ENCODE measurements around the gene CAB39. TPM values are rescaled to one million over a fixed set of nuclear protein-coding genes. Genes with fewer than 3 reads are reported as not detected.

Gene CAB39
- polyA plus RNA-seq, 1 of the 3 experiments (the other 2 are of a cell fraction): 15.7 TPM

GRCh38 chr2:230731512-230731911 is 18.9 kb downstream of the CAB39 start (continued):
- no peak for TF ChIP-seq REST (IDR thresholded peaks at IDR 0.05; ENCODE audit: low read depth, low read length)
- no peak for TF ChIP-seq NFIC (IDR thresholded peaks at IDR 0.05; ENCODE audit: borderline replicate concordance)
- TF ChIP-seq TAF1 (IDR thresholded peaks at IDR 0.05; ENCODE audit: borderline replicate concordance, low read depth, low read length): no peak
- no peak for TF ChIP-seq FOXM1 (IDR thresholded peaks at IDR 0.05; ENCODE audit: low read depth)
- no peak for TF ChIP-seq TCF12 (IDR thresholded peaks at IDR 0.05)
- no peak for TF ChIP-seq NRF1 (IDR thresholded peaks at IDR 0.05; ENCODE audit: low read depth, low read length)
- TF ChIP-seq ELF1 (IDR thresholded peaks at IDR 0.05): no peak
- TF ChIP-seq SMC3 (IDR thresholded peaks at IDR 0.05; ENCODE audit: low read depth, low read length): no peak

GRCh38 chr2:230732914-230733401 is 20.3 kb downstream of the CAB39 start:
- 97% methylated on average over 4 of the region's 4 CpGs for whole genome bisulfite sequencing (ENCODE audit: low lambda C conversion rate)
- Histone ChIP-seq H3K27ac (ENCODE audit: low read depth in 2 of 2, low read length in 1 of 2) (no peak overlapping the region), H3K79me2 (ENCODE audit: insufficient read depth) (peaks cover 95% of the 10 kb centered on the region), H3K4me3 (ENCODE audit: low read depth in 2 of 2, low read length in 1 of 2) (no peak overlapping the region), H3K36me3 (replicated peaks in 1 of 2; ENCODE audit: control insufficient read depth in 1 of 2, insufficient read depth in 2 of 2, low read length in 1 of 2) (peaks cover 0 to 2% of the 10 kb centered on the region in 2 experiments), H4K20me1 (ENCODE audit: insufficient read depth) (peaks cover 28% of the 10 kb centered on the region), H3K4me2 (no peak overlapping the region), H3K9me2 (no peaks in the 10 kb centered on the region), H3K27me3 (ENCODE audit: insufficient read depth) (no peaks in the 10 kb centered on the region), H3K9ac (no peak overlapping the region), H3F3A (replicated peaks; ENCODE audit: insufficient read depth) (no peaks in the 10 kb centered on the region), H2AFZ (ENCODE audit: low read depth) (no peak overlapping the region), H3K4me1 (ENCODE audit: control insufficient read depth in 1 of 2, insufficient read depth in 2 of 2, low read depth in 1 of 2, low read length in 1 of 2) (peaks cover 0 to 2% of the 10 kb centered on the region in 2 experiments; a peak in 2 of 4 replicates), H3K9me3 (no peaks in the 10 kb centered on the region)
- POLR2A ChIA-PET: no interaction called here
- DNase-seq: no peak
- CTCF ChIA-PET: interaction anchor here (1.0 kb wide), 1 partner anchor 21 kb away, joined by 5 read pairs; the partner anchor contains the start of gene CAB39
- TF ChIP-seq GATA2 (CRISPR knock-in tag; IDR thresholded peaks at IDR 0.05) (no peak), RFX5 (IDR thresholded peaks at IDR 0.05; ENCODE audit: low read length) (no peak), RXRA (IDR thresholded peaks at IDR 0.05; ENCODE audit: borderline replicate concordance, low read depth) (no peak), TEAD4 (IDR thresholded peaks at IDR 0.05; ENCODE audit: borderline replicate concordance, insufficient read depth) (no peak), NRF1 (IDR thresholded peaks at IDR 0.05; ENCODE audit: low read depth, low read length) (no peak), RAD21 (IDR thresholded peaks at IDR 0.05; ENCODE audit: low read length) (no peak)
- TF ChIP-seq, protein P1, sequence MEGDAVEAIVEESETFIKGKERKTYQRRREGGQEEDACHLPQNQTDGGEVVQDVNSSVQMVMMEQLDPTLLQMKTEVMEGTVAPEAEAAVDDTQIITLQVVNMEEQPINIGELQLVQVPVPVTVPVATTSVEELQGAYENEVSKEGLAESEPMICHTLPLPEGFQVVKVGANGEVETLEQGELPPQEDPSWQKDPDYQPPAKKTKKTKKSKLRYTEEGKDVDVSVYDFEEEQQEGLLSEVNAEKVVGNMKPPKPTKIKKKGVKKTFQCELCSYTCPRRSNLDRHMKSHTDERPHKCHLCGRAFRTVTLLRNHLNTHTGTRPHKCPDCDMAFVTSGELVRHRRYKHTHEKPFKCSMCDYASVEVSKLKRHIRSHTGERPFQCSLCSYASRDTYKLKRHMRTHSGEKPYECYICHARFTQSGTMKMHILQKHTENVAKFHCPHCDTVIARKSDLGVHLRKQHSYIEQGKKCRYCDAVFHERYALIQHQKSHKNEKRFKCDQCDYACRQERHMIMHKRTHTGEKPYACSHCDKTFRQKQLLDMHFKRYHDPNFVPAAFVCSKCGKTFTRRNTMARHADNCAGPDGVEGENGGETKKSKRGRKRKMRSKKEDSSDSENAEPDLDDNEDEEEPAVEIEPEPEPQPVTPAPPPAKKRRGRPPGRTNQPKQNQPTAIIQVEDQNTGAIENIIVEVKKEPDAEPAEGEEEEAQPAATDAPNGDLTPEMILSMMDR (IDR thresholded peaks at IDR 0.05): no peak
- TF ChIP-seq, protein P2, sequence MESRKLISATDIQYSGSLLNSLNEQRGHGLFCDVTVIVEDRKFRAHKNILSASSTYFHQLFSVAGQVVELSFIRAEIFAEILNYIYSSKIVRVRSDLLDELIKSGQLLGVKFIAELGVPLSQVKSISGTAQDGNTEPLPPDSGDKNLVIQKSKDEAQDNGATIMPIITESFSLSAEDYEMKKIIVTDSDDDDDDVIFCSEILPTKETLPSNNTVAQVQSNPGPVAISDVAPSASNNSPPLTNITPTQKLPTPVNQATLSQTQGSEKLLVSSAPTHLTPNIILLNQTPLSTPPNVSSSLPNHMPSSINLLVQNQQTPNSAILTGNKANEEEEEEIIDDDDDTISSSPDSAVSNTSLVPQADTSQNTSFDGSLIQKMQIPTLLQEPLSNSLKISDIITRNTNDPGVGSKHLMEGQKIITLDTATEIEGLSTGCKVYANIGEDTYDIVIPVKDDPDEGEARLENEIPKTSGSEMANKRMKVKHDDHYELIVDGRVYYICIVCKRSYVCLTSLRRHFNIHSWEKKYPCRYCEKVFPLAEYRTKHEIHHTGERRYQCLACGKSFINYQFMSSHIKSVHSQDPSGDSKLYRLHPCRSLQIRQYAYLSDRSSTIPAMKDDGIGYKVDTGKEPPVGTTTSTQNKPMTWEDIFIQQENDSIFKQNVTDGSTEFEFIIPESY (IDR thresholded peaks at IDR 0.05; ENCODE audit: borderline replicate concordance, low read depth): no peak

Measured in SK-N-SH (cell line).